Activated CD4-positive, CD25-positive, alpha-beta regulatory T cell treated with anti-CD3 and anti-CD28 coated beads, Interleukin-2, amount 50 U/mL, for 24 hours (primary cell): ENCODE measurements around the gene GRID2.

Source experiments
- ATAC-seq, 2 donors: fragments of 150-1000 bp; cut with Tn5 transposase; one replicate each; pipeline ENCODE4 v1.10.0; 2021; ENCODE audit warnings: mild to moderate bottlenecking in 1 of 2, moderate library complexity in 1 of 2

The GRID2 gene

GRCh38 chr4:92760433-92760832, 456.7 kb downstream of the GRID2 start:
- ATAC-seq = no peak

- ATAC-seq = no peak
These were observed 472.3 kb downstream of the GRID2 start for GRCh38 chr4:92776080-92776479.

- no peak for ATAC-seq
These were observed 486.0 kb downstream of the GRID2 start for GRCh38 chr4:92789741-92790140.

GRCh38 chr4:92791871-92792440, 488.2 kb downstream of the GRID2 start:
- ATAC-seq = no peak

- no peak for ATAC-seq
These were observed 505.6 kb downstream of the GRID2 start for GRCh38 chr4:92809381-92809780.

- ATAC-seq = no peak
These were observed 508.9 kb downstream of the GRID2 start for GRCh38 chr4:92812652-92813051.

- no peak for ATAC-seq
These were observed 510.9 kb downstream of the GRID2 start for GRCh38 chr4:92814677-92815076.

GRCh38 chr4:92825256-92825655, 521.5 kb downstream of the GRID2 start:
- no peak for ATAC-seq

- ATAC-seq = no peak
These were observed 522.0 kb downstream of the GRID2 start for GRCh38 chr4:92825791-92826190.

- ATAC-seq = no peak
These were observed 527.0 kb downstream of the GRID2 start for GRCh38 chr4:92830771-92831170.

GRCh38 chr4:92840880-92841279, 537.1 kb downstream of the GRID2 start:
- no peak for ATAC-seq

GRCh38 chr4:92843784-92844183, 540.0 kb downstream of the GRID2 start:
- ATAC-seq = no peak

GRCh38 chr4:92847026-92847425, 543.3 kb downstream of the GRID2 start:
- no peak for ATAC-seq

GRCh38 chr4:92862509-92862908, 558.7 kb downstream of the GRID2 start:
- no peak for ATAC-seq

- no peak for ATAC-seq
These were observed 560.3 kb downstream of the GRID2 start for GRCh38 chr4:92864096-92864495.

GRCh38 chr4:92872604-92873003, 568.8 kb downstream of the GRID2 start:
- ATAC-seq = no peak

GRCh38 chr4:92885632-92886031, 581.9 kb downstream of the GRID2 start:
- no peak for ATAC-seq

- no peak for ATAC-seq
These were observed 648.7 kb downstream of the GRID2 start for GRCh38 chr4:92952426-92952825.

- ATAC-seq = no peak
These were observed 649.1 kb downstream of the GRID2 start for GRCh38 chr4:92952897-92953296.

- no peak for ATAC-seq
These were observed 649.7 kb downstream of the GRID2 start for GRCh38 chr4:92953462-92953861.

GRCh38 chr4:92961881-92962280, 658.1 kb downstream of the GRID2 start:
- ATAC-seq = no peak

GRCh38 chr4:92962831-92963230, 659.1 kb downstream of the GRID2 start:
- ATAC-seq = no peak

- ATAC-seq = no peak
These were observed 664.8 kb downstream of the GRID2 start for GRCh38 chr4:92968556-92968955.

GRCh38 chr4:92968996-92969395, 665.2 kb downstream of the GRID2 start:
- ATAC-seq = no peak

GRCh38 chr4:92969650-92970379, 666.0 kb downstream of the GRID2 start:
- no peak for ATAC-seq
